Muscle of leg (tissue), 11 donors: Measurements from ENCODE around the gene BPIFB2. TPM values are rescaled to one million over a fixed set of nuclear protein-coding genes. Genes with fewer than 3 reads are reported as not detected.
"Not testable (repeated sequence)": the region's sequence is repeated elsewhere in the genome, so short reads cannot be mapped to it uniquely, and the experiment has no call there.

Source experiments
- DNase-seq: peaks from one replicate; pipeline ENCODE4 v3.0.0; 2013
- H3K27ac ChIP-seq: one replicate; pipeline ENCODE4 v1.5.1; 2013; ENCODE audit warnings: mild to moderate bottlenecking, low read length, control low read depth
- H3K27me3 ChIP-seq: one replicate; pipeline ENCODE4 v1.6.1; 2013; ENCODE audit warnings: low read length; ENCODE audit not compliant: control insufficient read depth, insufficient read depth
- H3K36me3 ChIP-seq: one replicate; pipeline ENCODE4 v1.6.1; 2013; ENCODE audit warnings: low read length; ENCODE audit not compliant: control insufficient read depth, insufficient read depth
- H3K4me1 ChIP-seq: one replicate; pipeline ENCODE4 v1.6.1; 2013; ENCODE audit warnings: low read length; ENCODE audit not compliant: control insufficient read depth, insufficient read depth
- H3K4me3 ChIP-seq: one replicate; pipeline ENCODE4 v1.5.1; 2013; ENCODE audit warnings: low read length, control low read depth
- H3K9me3 ChIP-seq: replicated peaks from 2 replicates; pipeline ENCODE4 v1.6.1; 2013; ENCODE audit warnings: low read depth, low read length; ENCODE audit not compliant: control insufficient read depth
- WGBS: methylation state at CpG from one replicate; pipeline ENCODE4 v1.1.5; 2013; ENCODE audit warnings: missing lambda C conversion rate; ENCODE audit not compliant: insufficient coverage; 5-methylcytosine and 5-hydroxymethylcytosine counted together
- polyA plus RNA-seq, 8 donors: library from polyadenylated mRNA; unstranded; fragments of 120-200 nt; gene quantifications; one replicate each; pipeline versions ENCODE4 v1.2.1 to v1.2.3, GENCODE V29; 2013; ENCODE audit warnings: inconsistent platforms in 1 of 8, low replicate concordance in 1 of 8; ENCODE audit not compliant: insufficient read length in 8 of 8, insufficient read depth in 1 of 8
- total RNA-seq: library from RNA; stranded (reverse); fragments of 120-200 nt; gene quantifications from one replicate; pipeline ENCODE4 v1.2.4, GENCODE V29; 2013

Gene BPIFB2
- total and polyA plus RNA-seq, 9 donors, result 0.10 TPM; not detected in 8

GRCh38 chr20:32971703-32972161, 35.8 kb upstream of the BPIFB2 start:
- H3K36me3 ChIP-seq, result no peaks in the 10 kb centered on the region
- peak; percentile 21 for DNase-seq
- H3K9me3 ChIP-seq, result no peaks in the 10 kb centered on the region
- WGBS, result 0% methylated on average over 1 of the region's 6 CpGs
- peak overlapping the region; percentile 29 for H3K27ac ChIP-seq
- peaks cover 8% of the 10 kb centered on the region for H3K4me1 ChIP-seq
- no peaks in the 10 kb centered on the region for H3K27me3 ChIP-seq
- no peak overlapping the region for H3K4me3 ChIP-seq

DNA sequence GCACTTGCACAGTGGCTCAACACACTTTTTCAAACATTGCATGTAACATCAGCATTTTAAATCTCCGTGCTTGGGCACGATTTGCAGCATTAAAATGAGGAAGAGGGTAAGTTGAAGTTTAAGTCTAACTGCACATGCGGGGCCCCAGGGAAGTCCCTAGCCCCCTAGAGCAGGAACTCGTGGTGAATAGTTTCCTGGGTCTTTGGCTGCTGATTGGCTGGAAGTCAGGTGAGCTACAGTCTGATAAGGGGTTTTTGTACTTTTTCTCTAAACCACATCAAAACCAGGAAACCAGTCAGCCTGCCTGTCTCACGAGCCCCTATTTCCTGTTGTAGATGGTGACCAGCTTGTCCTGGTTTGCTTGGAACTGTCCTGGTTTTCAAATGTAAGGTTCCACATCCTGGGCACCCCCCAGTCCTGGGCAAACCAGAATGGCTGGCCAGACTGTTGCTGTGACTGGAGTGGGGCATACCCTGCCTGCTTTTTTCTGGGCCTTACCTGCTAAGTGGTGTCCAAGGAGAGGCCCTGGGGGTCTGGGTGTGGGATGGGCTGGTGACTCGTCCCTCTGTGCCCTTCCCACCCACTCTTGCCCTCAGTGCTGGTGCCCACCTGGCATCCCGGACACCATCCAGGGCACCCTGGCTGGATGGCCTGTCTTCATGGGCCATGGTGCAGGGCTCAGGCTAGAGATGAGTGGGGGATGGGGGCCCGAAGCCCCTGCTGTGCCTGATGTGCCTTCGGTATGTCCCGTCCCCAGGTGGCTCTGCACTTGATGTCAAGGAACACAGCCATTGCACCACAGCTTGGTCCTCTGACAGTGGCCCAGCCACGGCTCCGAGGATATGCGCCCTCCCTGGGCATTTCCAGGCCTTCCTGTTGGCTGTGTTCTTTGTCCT, 35.1 kb upstream of the BPIFB2 start:
- peak; percentile 41 for DNase-seq
- Histone ChIP-seq H3K9me3 (no peaks in the 10 kb centered on the region), H3K27ac (no peak overlapping the region), H3K36me3 (no peaks in the 10 kb centered on the region), H3K27me3 (no peaks in the 10 kb centered on the region), H3K4me3 (no peak overlapping the region), H3K4me1 (peaks cover 8% of the 10 kb centered on the region)
- 82% methylated on average over 8 of the region's 13 CpGs for WGBS

DNA sequence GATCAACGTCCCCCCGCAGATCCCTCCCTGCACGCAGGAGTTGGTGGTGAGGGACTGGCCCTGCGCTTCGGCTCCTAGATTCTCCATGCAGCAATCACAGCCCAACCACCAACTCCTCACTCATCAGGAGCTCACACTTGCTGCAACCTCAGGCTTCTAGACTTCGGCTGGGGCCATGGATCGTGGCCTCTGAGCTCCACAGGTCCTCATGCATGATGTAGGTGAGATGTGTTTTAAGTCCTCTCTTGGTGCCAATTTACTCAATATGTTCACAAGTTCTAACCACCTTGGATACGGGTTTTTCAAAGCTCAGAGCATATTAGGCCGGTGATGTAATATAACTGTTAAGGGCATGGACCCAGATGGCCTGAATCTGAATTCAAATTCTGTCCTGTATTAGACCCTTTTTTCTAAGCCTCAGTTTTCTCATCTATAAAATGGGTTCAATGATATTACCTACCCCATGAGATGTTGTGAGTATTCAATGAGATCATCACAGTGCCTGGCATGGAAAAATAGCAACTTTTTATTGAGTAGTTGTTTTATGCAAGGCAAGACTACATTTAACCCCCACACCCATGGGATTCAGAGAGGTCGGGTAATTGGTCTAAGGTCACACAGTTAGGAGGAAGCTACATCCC, 34.3 kb upstream of the BPIFB2 start:
- H3K27me3 ChIP-seq, result no peaks in the 10 kb centered on the region
- WGBS, result 76% methylated on average over 3 of the region's 10 CpGs
- H3K4me1 ChIP-seq, result peaks cover 8% of the 10 kb centered on the region
- no peak for DNase-seq
- no peak overlapping the region for H3K4me3 ChIP-seq
- H3K27ac ChIP-seq, result no peak overlapping the region
- no peaks in the 10 kb centered on the region for H3K9me3 ChIP-seq
- H3K36me3 ChIP-seq, result no peaks in the 10 kb centered on the region

- 58% methylated on average over 9 of the region's 9 CpGs for WGBS
- H3K27ac ChIP-seq, result not testable (repeated sequence)
Observed at GRCh38 chr20:32974204-32975064, 33.1 kb upstream of the BPIFB2 start.

GRCh38 chr20:32975121-32975520, 32.4 kb upstream of the BPIFB2 start:
- not testable (repeated sequence) for H3K4me3 ChIP-seq, H3K9me3 ChIP-seq, H3K27me3 ChIP-seq, H3K27ac ChIP-seq, H3K4me1 ChIP-seq, DNase-seq, H3K36me3 ChIP-seq
- WGBS, result 45% methylated on average over 2 of the region's 4 CpGs

More at GRCh38 chr20:32974204-32975064, 33.1 kb upstream of the BPIFB2 start:
- H3K27me3 ChIP-seq, H3K4me3 ChIP-seq, DNase-seq, H3K36me3 ChIP-seq, H3K9me3 ChIP-seq, H3K4me1 ChIP-seq: not testable (repeated sequence)

- no peak for DNase-seq
- Histone ChIP-seq H3K27me3 (no peaks in the 10 kb centered on the region), H3K4me3 (no peak overlapping the region), H3K36me3 (no peaks in the 10 kb centered on the region), H3K9me3 (no peaks in the 10 kb centered on the region), H3K27ac (no peak overlapping the region), H3K4me1 (peaks cover 11% of the 10 kb centered on the region)
- 73% methylated on average over 9 of the region's 15 CpGs for WGBS
Observed at GRCh38 chr20:32975698-32976674, 31.5 kb upstream of the BPIFB2 start.

GRCh38 chr20:32976746-32977145, 30.8 kb upstream of the BPIFB2 start:
- no peak overlapping the region for H3K27ac ChIP-seq
- 83% methylated on average over 4 of the region's 6 CpGs for WGBS

DNA sequence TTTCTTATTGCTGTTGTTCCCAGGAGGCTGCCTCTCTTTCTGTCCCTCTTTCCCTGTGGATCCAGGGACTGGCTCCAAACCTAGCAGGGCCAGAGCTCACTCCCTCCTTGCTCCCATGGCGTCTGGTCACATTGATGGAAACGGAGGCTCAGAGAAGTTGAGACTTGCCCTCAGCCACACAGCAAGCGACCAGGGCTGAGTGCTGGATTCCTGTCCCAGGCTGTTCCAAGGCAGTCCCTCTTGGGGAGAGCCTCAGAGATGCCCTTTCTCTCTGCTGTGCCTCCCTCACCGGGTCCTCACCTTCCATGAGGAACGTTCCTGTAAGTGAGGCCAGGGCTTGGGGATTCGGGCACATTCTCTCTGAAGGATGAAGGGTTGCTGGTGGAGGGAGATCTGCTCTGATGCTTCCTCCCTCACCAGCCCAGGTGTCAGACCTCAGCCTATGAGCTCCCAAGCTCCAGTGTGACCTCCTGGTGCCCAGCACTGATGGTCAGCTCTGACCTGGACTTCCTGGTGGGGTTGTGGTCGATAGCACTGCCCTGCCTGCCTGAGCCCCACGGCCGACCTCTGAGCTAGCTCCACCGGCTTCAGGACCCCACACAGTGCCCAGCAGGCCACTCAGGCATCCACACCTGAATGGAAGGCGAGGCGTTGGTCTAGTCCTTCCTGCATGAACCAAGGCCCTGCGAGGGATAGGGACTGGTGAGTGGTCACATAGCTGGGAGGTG, 30.1 kb upstream of the BPIFB2 start:
- Histone ChIP-seq H3K27ac (no peak overlapping the region), H3K4me1 (peaks cover 7% of the 10 kb centered on the region), H3K9me3 (no peaks in the 10 kb centered on the region), H3K27me3 (no peaks in the 10 kb centered on the region), H3K36me3 (no peaks in the 10 kb centered on the region), H3K4me3 (no peak overlapping the region)
- no peak for DNase-seq
- WGBS, result 86% methylated on average over 10 of the region's 13 CpGs

More at GRCh38 chr20:32976746-32977145, 30.8 kb upstream of the BPIFB2 start:
- Histone ChIP-seq H3K27me3 (no peaks in the 10 kb centered on the region), H3K9me3 (no peaks in the 10 kb centered on the region), H3K4me1 (peaks cover 7% of the 10 kb centered on the region), H3K4me3 (no peak overlapping the region), H3K36me3 (no peaks in the 10 kb centered on the region)
- no peak for DNase-seq

DNA sequence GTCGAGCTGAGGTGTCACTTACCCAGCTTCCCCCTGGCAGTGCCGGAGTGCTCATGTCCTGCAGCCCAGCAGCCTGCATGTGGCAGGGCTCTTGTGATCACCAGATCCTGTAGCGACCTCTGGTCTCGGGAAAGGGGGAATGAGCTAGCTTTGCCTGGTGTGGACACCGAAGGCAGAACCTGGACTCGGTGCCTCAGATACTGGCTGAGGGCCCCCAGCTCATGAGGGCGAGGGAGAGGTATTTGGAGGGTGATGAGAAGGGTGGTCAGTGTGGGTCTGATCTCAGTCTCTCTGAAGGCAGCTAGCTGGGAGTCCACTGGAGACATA, 29.5 kb upstream of the BPIFB2 start:
- no peak overlapping the region for H3K27ac ChIP-seq
- no peak overlapping the region for H3K4me3 ChIP-seq
- no peaks in the 10 kb centered on the region for H3K27me3 ChIP-seq
- H3K9me3 ChIP-seq, result no peaks in the 10 kb centered on the region
- DNase-seq, result no peak
- H3K36me3 ChIP-seq, result no peaks in the 10 kb centered on the region
- 66% methylated on average over 6 of the region's 7 CpGs for WGBS
- H3K4me1 ChIP-seq, result peaks cover 11% of the 10 kb centered on the region
